ENCODE measurements around the gene N4BP3.
A peak's percentile ranks its signal among the peaks of the same experiment; 100 is the strongest.
"Not testable (repeated sequence)": the region's sequence is repeated elsewhere in the genome, so short reads cannot be mapped to it uniquely, and the experiment has no call there.

The N4BP3 gene

GRCh38 chr5:178123094-178123965 lies 10.0 kb downstream of the N4BP3 start:
- DNase-seq = no peak

GRCh38 chr5:178123966-178124925 lies 10.9 kb downstream of the N4BP3 start:
- DNase-seq = no peak

GRCh38 chr5:178125253-178125906 lies 12.0 kb downstream of the N4BP3 start:
- DNase-seq = no peak

- no peak for DNase-seq
These were observed 13.2 kb downstream of the N4BP3 start for GRCh38 chr5:178126556-178126955.

- DNase-seq = not testable (repeated sequence)
These were observed 14.1 kb downstream of the N4BP3 start for GRCh38 chr5:178127300-178128009.

GRCh38 chr5:178129296-178129695 lies 16.0 kb downstream of the N4BP3 start:
- DNase-seq = no peak

- DNase-seq = not testable (repeated sequence)
These were observed 16.9 kb downstream of the N4BP3 start for GRCh38 chr5:178130234-178130575.

- DNase-seq = peak; percentile 79
These were observed 17.5 kb downstream of the N4BP3 start, which contains the start of gene RMND5B for GRCh38 chr5:178130576-178131445. Gene RMND5B, plus strand, starts transcription at chr5:178131014. Its CDS starts 7,106 bp downstream, at chr5:178138120.

- DNase-seq = no peak
These were observed 18.2 kb downstream of the N4BP3 start for GRCh38 chr5:178131446-178131996.

- no peak for DNase-seq
These were observed 23.7 kb downstream of the N4BP3 start for GRCh38 chr5:178136990-178137389.

- DNase-seq = no peak
These were observed 24.7 kb downstream of the N4BP3 start for GRCh38 chr5:178137991-178138390.

- no peak for DNase-seq
These were observed 28.2 kb downstream of the N4BP3 start for GRCh38 chr5:178141550-178141949.

GRCh38 chr5:178142642-178143041 lies 29.3 kb downstream of the N4BP3 start:
- no peak for DNase-seq

GRCh38 chr5:178143246-178143645 lies 29.9 kb downstream of the N4BP3 start:
- no peak for DNase-seq

- DNase-seq = no peak
These were observed 30.6 kb downstream of the N4BP3 start for GRCh38 chr5:178143901-178144300.

GRCh38 chr5:178145965-178146820 lies 32.9 kb downstream of the N4BP3 start:
- peak; percentile 79 for DNase-seq

GRCh38 chr5:178147406-178147805 lies 34.1 kb downstream of the N4BP3 start:
- no peak for DNase-seq

- DNase-seq = no peak
These were observed 36.0 kb downstream of the N4BP3 start for GRCh38 chr5:178149199-178149932.

Measured in activated CD4-positive, alpha-beta T cell treated with anti-CD3 and anti-CD28 coated beads, Interleukin-2, amount 50 U/mL, for 1 hour (primary cell).